ENCODE results near the gene LSAMP.

GRCh38 chr3:116390318-116390717 lies 55.0 kb downstream of the LSAMP start:
- TF ChIP-seq CTCF (IDR thresholded peaks at IDR 0.05) (no peak), POLR2A (IDR thresholded peaks at IDR 0.05) (no peak)
